22Rv1 (cell line): Measurements from ENCODE around the gene STIL.
"Not testable (repeated sequence)": the region's sequence is repeated elsewhere in the genome, so short reads cannot be mapped to it uniquely, and the experiment has no call there.

Experiments used
- H3K27ac ChIP-seq: fragments of 450-650 bp; 2 replicates; pipeline ENCODE4 v1.5.1; 2017
- CTCF ChIP-seq: fragments of 450-650 bp; IDR thresholded peaks from 2 replicates; pipeline ENCODE4 v1.5.1; 2017; ENCODE audit warnings: mild to moderate bottlenecking
- ZFX ChIP-seq: fragments of 450-650 bp; IDR thresholded peaks from 2 replicates; pipeline ENCODE4 v1.6.1; 2017; ENCODE audit warnings: antibody characterized with exemption, borderline replicate concordance

STIL gene

GRCh38 chr1:47276850-47277249 lies 37.1 kb downstream of the STIL start:
- H3K27ac ChIP-seq = no peak overlapping the region
- no peak for TF ChIP-seq CTCF
- TF ChIP-seq ZFX = no peak

GRCh38 chr1:47275811-47276210 lies 38.1 kb downstream of the STIL start:
- H3K27ac ChIP-seq = not testable (repeated sequence)

- not testable (repeated sequence) for H3K27ac ChIP-seq
Observed at GRCh38 chr1:47265529-47265928, 48.4 kb downstream of the STIL start.

GRCh38 chr1:47262787-47263413 lies 51.0 kb downstream of the STIL start:
- peak; percentile 81 for TF ChIP-seq CTCF
- no peak for TF ChIP-seq ZFX
- no peak overlapping the region for H3K27ac ChIP-seq

GRCh38 chr1:47257224-47257623 lies 56.7 kb downstream of the STIL start:
- H3K27ac ChIP-seq = no peak overlapping the region
- TF ChIP-seq ZFX (no peak), CTCF (no peak)

- TF ChIP-seq ZFX = no peak
- no peak for TF ChIP-seq CTCF
- no peak overlapping the region; the same call in 1 of the 2 replicates for H3K27ac ChIP-seq
Observed at GRCh38 chr1:47252795-47253194, 61.2 kb downstream of the STIL start.

GRCh38 chr1:47252369-47252768 lies 61.6 kb downstream of the STIL start:
- no peak overlapping the region; the same call in 1 of the 2 replicates for H3K27ac ChIP-seq
- TF ChIP-seq CTCF = no peak
- no peak for TF ChIP-seq ZFX

GRCh38 chr1:47249755-47250154 lies 64.2 kb downstream of the STIL start:
- no peak overlapping the region for H3K27ac ChIP-seq
- no peak for TF ChIP-seq CTCF
- TF ChIP-seq ZFX = no peak
